ENCODE results near the gene HOMEZ. TPM values are rescaled to one million over a fixed set of nuclear protein-coding genes. Genes with fewer than 3 reads are reported as not detected.
"Not testable (repeated sequence)": the region's sequence is repeated elsewhere in the genome, so short reads cannot be mapped to it uniquely, and the experiment has no call there.

HOMEZ gene
- total RNA-seq, 1 donor from 2014 or later = 7.9 TPM

GRCh38 chr14:23241061-23241715, 44.7 kb downstream of the HOMEZ start:
- DNase-seq; intact Hi-C loops (cut with micrococcal nuclease); ATAC-seq: not testable (repeated sequence)

GRCh38 chr14:23240661-23241060, 45.3 kb downstream of the HOMEZ start:
- DNase-seq (no peak), ATAC-seq (no peak)
- intact Hi-C loops (cut with micrococcal nuclease) = no loop called here

- intact Hi-C loops (cut with micrococcal nuclease) = no loop called here
- ATAC-seq (peak; percentile 100), DNase-seq (peak; percentile 95)
Observed at GRCh38 chr14:23237772-23238594, 47.9 kb downstream of the HOMEZ start, which contains the start of gene RNF212B. Gene RNF212B, plus strand, starts transcription at chr14:23237936. Its CDS starts 2,410 bp downstream, at chr14:23240346.

- intact Hi-C loops (cut with micrococcal nuclease); DNase-seq; ATAC-seq: not testable (repeated sequence)
Observed at GRCh38 chr14:23232241-23232808, 53.6 kb downstream of the HOMEZ start.

GRCh38 chr14:23228812-23229211, 57.1 kb downstream of the HOMEZ start:
- intact Hi-C loops (cut with micrococcal nuclease) = no loop called here
- DNase-seq = no peak

GRCh38 chr14:23227566-23227965, 58.4 kb downstream of the HOMEZ start:
- no peak for ATAC-seq
- intact Hi-C loops (cut with micrococcal nuclease) = no loop called here
- DNase-seq = no peak

More at GRCh38 chr14:23228812-23229211, 57.1 kb downstream of the HOMEZ start:
- ATAC-seq = no peak

GRCh38 chr14:23224958-23225357, 61.0 kb downstream of the HOMEZ start:
- intact Hi-C loops (cut with micrococcal nuclease); DNase-seq; ATAC-seq: not testable (repeated sequence)

Other genes starting within 250 kb of the HOMEZ start
- not detected for gene PSMB11, start 243.9 kb downstream of the HOMEZ start, total RNA-seq
- gene CDH24, start 228.6 kb downstream of the HOMEZ start, total RNA-seq = 2.0 TPM
- gene ACIN1, start 191.0 kb downstream of the HOMEZ start, total RNA-seq = 78.4 TPM
- 23.6 TPM for gene C14orf119, start 190.6 kb downstream of the HOMEZ start, total RNA-seq
- gene CIROP, start 181.1 kb downstream of the HOMEZ start, total RNA-seq = not detected
- gene CEBPE, start 166.9 kb downstream of the HOMEZ start, total RNA-seq = not detected
- gene SLC7A8, start 102.5 kb downstream of the HOMEZ start, total RNA-seq = 6.4 TPM
- not detected for gene RNF212B, start 48.2 kb downstream of the HOMEZ start, total RNA-seq
- 11.6 TPM for gene PPP1R3E, start 16.7 kb upstream of the HOMEZ start, total RNA-seq
- 38.3 TPM for gene BCL2L2, start 20.7 kb upstream of the HOMEZ start, total RNA-seq
- 76.8 TPM for gene PABPN1, start 35.3 kb upstream of the HOMEZ start, total RNA-seq
- gene SLC22A17, start 66.8 kb upstream of the HOMEZ start, total RNA-seq = 10.7 TPM
- gene EFS, start 79.0 kb upstream of the HOMEZ start, total RNA-seq = 3.3 TPM
- gene IL25, start 86.7 kb upstream of the HOMEZ start, total RNA-seq = not detected
- gene CMTM5, start 90.9 kb upstream of the HOMEZ start, total RNA-seq = not detected
- 4,258 TPM for gene MYH6, start 122.1 kb upstream of the HOMEZ start, total RNA-seq
- 12,717 TPM for gene MYH7, start 149.5 kb upstream of the HOMEZ start, total RNA-seq
- gene NGDN, start 183.6 kb upstream of the HOMEZ start, total RNA-seq = 18.6 TPM